Glutamatergic neuron (in vitro differentiated cells): ENCODE results near the gene REV3L. TPM values are rescaled to one million over a fixed set of nuclear protein-coding genes. Genes with fewer than 3 reads are reported as not detected.

ENCODE experiments used
- DNase-seq: peaks from one replicate; pipeline ENCODE4 v3.0.0; 2022
- H3K27ac Mint-ChIP-seq: one replicate; pipeline ENCODE4 v1.8.0; 2020; ENCODE audit warnings: mild to moderate bottlenecking, mixed read lengths, inconsistent platforms; ENCODE audit not compliant: unreplicated experiment
- H3K27me3 Mint-ChIP-seq: one replicate; pipeline ENCODE4 v1.8.0; 2020; ENCODE audit warnings: mild to moderate bottlenecking, moderate library complexity, mixed read lengths, inconsistent platforms; ENCODE audit not compliant: unreplicated experiment
- H3K36me3 Mint-ChIP-seq: one replicate; pipeline ENCODE4 v1.8.0; 2020; ENCODE audit warnings: mild to moderate bottlenecking, mixed read lengths, inconsistent platforms; ENCODE audit not compliant: unreplicated experiment
- H3K4me1 Mint-ChIP-seq: one replicate; pipeline ENCODE4 v1.8.0; 2020; ENCODE audit warnings: mild to moderate bottlenecking, low read depth, mixed read lengths, inconsistent platforms; ENCODE audit not compliant: unreplicated experiment
- H3K4me3 Mint-ChIP-seq: one replicate; pipeline ENCODE4 v1.8.0; 2020; ENCODE audit warnings: mild to moderate bottlenecking, mixed read lengths, inconsistent platforms; ENCODE audit not compliant: unreplicated experiment
- H3K9me3 Mint-ChIP-seq: one replicate; pipeline ENCODE4 v1.8.0; 2020; ENCODE audit warnings: mild to moderate bottlenecking, moderate library complexity, mixed read lengths, inconsistent platforms; ENCODE audit not compliant: unreplicated experiment
- CTCF ChIP-seq: fragments of 200-600 bp; sonication (generic); IDR thresholded peaks from one replicate; pipeline ENCODE4 v1.5.0; 2021; ENCODE audit not compliant: partially characterized antibody, unreplicated experiment
- total RNA-seq: library from RNA; stranded (reverse); fragmentation: NEBNext Ultra II Directional; extraction: Animal tissue kit (Norgen Biotek cat#: 25700); gene quantifications from one replicate; pipeline ENCODE4 v1.2.1, GENCODE V29; 2021; ENCODE audit not compliant: unreplicated experiment

REV3L gene
- total RNA-seq, 1 donor from 2014 or later: 33.3 TPM

- Mint-ChIP-seq H3K9me3 (no peaks in the 10 kb centered on the region), H3K4me1 (no peaks in the 10 kb centered on the region), H3K36me3 (no peaks in the 10 kb centered on the region), H3K27ac (no peak overlapping the region), H3K4me3 (no peak overlapping the region), H3K27me3 (no peaks in the 10 kb centered on the region)
- no peak for TF ChIP-seq CTCF
- DNase-seq: no peak
Measured at GRCh38 chr6:111492499-111492898, 9.5 kb upstream of the REV3L start.

DNA sequence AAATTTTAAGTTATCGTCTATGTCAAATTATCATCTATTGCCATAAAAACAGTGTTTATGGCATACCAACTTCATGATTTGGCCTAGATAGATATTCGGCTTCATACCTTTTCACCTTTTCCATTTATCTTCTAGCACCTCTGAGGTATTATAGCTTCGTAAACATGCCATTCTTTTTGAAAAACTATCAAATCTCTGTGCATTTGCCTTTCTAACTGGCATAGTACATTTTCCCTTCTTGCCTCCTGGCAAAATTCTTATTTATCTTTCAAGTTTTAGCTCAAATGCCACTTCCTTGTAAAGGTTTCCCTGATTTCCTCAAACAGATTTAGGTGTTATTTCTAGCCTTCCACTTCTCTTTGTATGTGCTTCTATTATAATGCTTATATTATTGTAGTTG is 7.0 kb upstream of the REV3L start:
- Mint-ChIP-seq H3K4me3 (no peak overlapping the region), H3K36me3 (no peaks in the 10 kb centered on the region), H3K9me3 (no peaks in the 10 kb centered on the region), H3K27me3 (no peaks in the 10 kb centered on the region), H3K4me1 (peaks cover 3% of the 10 kb centered on the region), H3K27ac (no peak overlapping the region)
- TF ChIP-seq CTCF: no peak
- DNase-seq: no peak

DNA sequence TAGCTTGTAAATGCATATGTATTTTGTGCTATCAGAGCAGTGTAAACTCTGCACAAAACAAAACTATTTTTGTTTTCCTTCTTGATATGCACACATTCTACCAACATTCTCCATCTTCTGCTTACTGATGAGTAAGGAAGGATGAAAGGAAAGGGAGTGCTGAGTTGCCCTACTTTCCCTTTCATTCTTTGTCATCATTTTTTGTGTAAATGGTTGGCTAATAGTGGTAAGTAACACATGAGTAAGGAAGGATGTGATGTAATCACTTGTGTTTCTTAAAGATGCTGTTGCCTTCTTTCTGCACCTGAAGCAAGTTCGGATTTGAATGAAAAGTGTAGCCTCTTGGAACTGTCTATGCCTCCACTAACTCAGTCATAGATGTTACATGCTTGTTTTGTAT is 4.6 kb upstream of the REV3L start:
- Mint-ChIP-seq H3K9me3 (peaks cover 7% of the 10 kb centered on the region), H3K4me1 (peaks cover 7% of the 10 kb centered on the region), H3K36me3 (no peaks in the 10 kb centered on the region), H3K27ac (no peak overlapping the region), H3K27me3 (peaks cover 6% of the 10 kb centered on the region), H3K4me3 (no peak overlapping the region)
- TF ChIP-seq CTCF: no peak
- no peak for DNase-seq

DNA sequence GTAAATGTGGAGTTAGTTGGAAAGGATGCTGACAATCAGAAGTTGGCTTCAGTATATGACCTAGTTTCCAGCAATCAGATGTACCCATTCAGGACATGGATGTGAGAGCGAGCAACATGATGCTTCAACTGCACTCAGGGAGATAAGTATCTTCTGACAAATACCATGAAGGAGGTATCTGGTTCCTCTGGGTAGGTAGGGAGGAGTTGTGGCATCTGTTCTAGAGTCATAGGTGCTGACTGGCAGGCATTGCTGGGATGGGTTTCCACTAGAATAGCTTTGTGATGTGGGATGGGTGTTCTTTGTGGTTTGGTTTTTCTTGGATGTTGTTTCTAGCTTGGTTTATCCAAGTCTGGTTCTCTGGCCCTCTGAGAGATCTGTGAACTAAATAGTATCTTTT is 3.9 kb upstream of the REV3L start:
- H3K27ac Mint-ChIP-seq: no peak overlapping the region
- no peak for DNase-seq
- no peaks in the 10 kb centered on the region for H3K36me3 Mint-ChIP-seq
- peaks cover 8% of the 10 kb centered on the region for H3K9me3 Mint-ChIP-seq
- no peak for TF ChIP-seq CTCF
- peaks cover 8% of the 10 kb centered on the region for H3K27me3 Mint-ChIP-seq
- H3K4me3 Mint-ChIP-seq: no peak overlapping the region
- H3K4me1 Mint-ChIP-seq: peaks cover 7% of the 10 kb centered on the region

DNA sequence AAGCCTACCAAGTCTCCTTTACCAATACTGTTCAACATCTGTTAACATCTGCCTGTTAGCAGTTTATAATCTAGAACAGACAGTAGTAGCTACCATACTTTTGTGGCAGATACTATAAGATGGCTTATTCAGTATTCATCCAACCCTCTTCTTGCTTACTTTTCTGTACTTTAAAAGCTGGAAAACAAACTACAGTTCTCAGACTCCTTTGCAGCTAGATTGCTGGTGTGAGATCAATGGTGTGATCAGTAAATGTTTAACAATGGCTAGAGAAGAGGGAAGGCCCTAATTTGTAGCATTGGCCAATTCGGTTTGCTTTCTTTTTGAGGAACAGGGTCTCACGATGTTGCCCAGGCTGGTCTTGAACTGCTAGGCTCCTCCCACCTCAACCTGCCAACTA is 3.5 kb upstream of the REV3L start:
- no peak for DNase-seq
- TF ChIP-seq CTCF: no peak
- Mint-ChIP-seq H3K4me1 (peaks cover 10% of the 10 kb centered on the region), H3K4me3 (peak overlapping the region; percentile 21), H3K36me3 (no peaks in the 10 kb centered on the region), H3K9me3 (peaks cover 12% of the 10 kb centered on the region), H3K27me3 (peaks cover 9% of the 10 kb centered on the region), H3K27ac (no peak overlapping the region)
